Thoracic aorta (tissue), 2 donors: Measurements from ENCODE around the gene GTF2A2. TPM values are rescaled to one million over a fixed set of nuclear protein-coding genes. Genes with fewer than 3 reads are reported as not detected.
"Not testable (repeated sequence)": the region's sequence is repeated elsewhere in the genome, so short reads cannot be mapped to it uniquely, and the experiment has no call there.

Experiments used
- ATAC-seq: fragments of 150-250 bp; one replicate; pipeline ENCODE4 v1.8.0; 2017; ENCODE audit warnings: low read depth; ENCODE audit not compliant: insufficient number of reproducible peaks, low FRiP score
- DNase-seq: peaks from one replicate; pipeline ENCODE4 v3.0.0-alpha.2; 2020; ENCODE audit warnings: low spot score
- H3K27ac ChIP-seq, 2 donors: fragments of 200-600 bp; sonication (generic); 1 replicate in 1 of 2; 2 replicates in 1 of 2; pipeline ENCODE4 v1.5.1; 2016; ENCODE audit warnings: mild to moderate bottlenecking in 2 of 2, moderate library complexity in 2 of 2
- H3K27me3 ChIP-seq: fragments of 200-600 bp; sonication (generic); replicated peaks from 2 replicates; pipeline ENCODE4 v1.6.0; 2016; ENCODE audit warnings: mild to moderate bottlenecking; ENCODE audit not compliant: insufficient read depth
- H3K36me3 ChIP-seq: fragments of 200-600 bp; sonication (generic); one replicate; pipeline ENCODE4 v1.5.1; 2016
- H3K4me1 ChIP-seq, 2 donors: fragments of 200-600 bp; sonication (generic); 1 replicate in 1 of 2; 2 replicates in 1 of 2; pipeline versions ENCODE4 v1.5.1 to v1.6.0; 2016; ENCODE audit warnings: low read depth in 2 of 2, mild to moderate bottlenecking in 1 of 2; ENCODE audit not compliant: control insufficient read depth in 1 of 2
- H3K4me3 ChIP-seq: fragments of 200-600 bp; sonication (generic); 2 replicates; pipeline ENCODE4 v1.5.1; 2016; ENCODE audit warnings: mild to moderate bottlenecking
- H3K9me3 ChIP-seq: fragments of 200-600 bp; sonication (generic); 2 replicates; pipeline ENCODE4 v1.5.1; 2016
- total RNA-seq, 2 donors: library from RNA; depleted of rRNA; stranded (reverse); fragments of >200 nt; gene quantifications; one replicate each; pipeline versions ENCODE4 v1.1.0 to v1.2.3, GENCODE V29; 2016
- TF ChIP-seq, protein P1 (sequence below): fragments of 200-600 bp; sonication (generic); IDR thresholded peaks from one replicate; pipeline ENCODE4 v1.5.1; 2019; ENCODE audit warnings: antibody characterized with exemption

Gene GTF2A2, protein sequence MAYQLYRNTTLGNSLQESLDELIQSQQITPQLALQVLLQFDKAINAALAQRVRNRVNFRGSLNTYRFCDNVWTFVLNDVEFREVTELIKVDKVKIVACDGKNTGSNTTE
- total RNA-seq: 10 to 100 TPM; 23.3 to 26.7 TPM

DNA sequence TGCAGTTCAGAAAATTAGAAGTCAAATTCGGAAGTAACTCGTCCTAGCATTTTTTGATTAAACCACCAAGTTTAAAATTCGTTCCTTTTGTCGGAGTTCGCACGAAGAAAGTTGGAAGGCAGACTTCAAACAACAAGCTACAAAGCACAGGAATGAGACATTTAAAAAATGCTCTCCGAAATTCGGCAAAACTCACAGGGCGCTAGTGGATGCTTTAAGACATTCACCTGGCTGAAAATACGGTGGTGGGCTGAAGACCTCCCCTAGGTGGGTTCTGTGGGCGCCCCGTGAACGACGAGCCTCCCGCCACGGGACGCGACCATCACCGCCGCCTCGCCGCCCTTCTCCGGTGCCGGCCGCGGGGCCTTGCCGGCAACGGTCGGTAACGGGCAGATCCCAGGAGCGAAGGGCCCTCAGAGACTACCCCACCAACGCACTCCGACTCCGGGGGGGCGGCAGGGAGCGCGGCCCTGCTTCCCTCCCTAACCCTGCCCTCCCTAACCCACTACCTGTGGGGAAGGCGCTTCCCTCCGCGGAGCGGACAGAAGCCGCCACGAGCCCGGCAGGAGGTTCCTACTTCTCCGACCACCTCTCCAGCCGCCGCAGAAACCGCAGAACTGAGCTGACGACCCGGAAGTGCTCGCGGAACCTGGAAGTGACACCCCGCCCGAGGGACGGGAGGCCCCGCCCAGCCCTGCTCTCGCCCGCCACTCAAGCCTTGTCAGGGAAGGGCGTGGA is at the start of gene GTF2A2:
TSS of gene GTF2A2 (minus strand) at position 619 of the 738 bp plus-strand sequence. CDS start 5,238 bp downstream, outside the sequence.
- Histone ChIP-seq H3K27me3 (no peaks in the 10 kb centered on the region), H3K4me1 (peaks cover 10 to 16% of the 10 kb centered on the region in 2 donors), H3K27ac (peak within 1 kb of the TSS; percentile 67 to 71), H3K36me3 (peaks cover 3% of the 10 kb centered on the region), H3K9me3 (no peaks in the 10 kb centered on the region), H3K4me3 (peak within 1 kb of the TSS; percentile 96)
- ATAC-seq (peak; percentile 96), DNase-seq (peak; percentile 76)
- TF ChIP-seq, protein P1, sequence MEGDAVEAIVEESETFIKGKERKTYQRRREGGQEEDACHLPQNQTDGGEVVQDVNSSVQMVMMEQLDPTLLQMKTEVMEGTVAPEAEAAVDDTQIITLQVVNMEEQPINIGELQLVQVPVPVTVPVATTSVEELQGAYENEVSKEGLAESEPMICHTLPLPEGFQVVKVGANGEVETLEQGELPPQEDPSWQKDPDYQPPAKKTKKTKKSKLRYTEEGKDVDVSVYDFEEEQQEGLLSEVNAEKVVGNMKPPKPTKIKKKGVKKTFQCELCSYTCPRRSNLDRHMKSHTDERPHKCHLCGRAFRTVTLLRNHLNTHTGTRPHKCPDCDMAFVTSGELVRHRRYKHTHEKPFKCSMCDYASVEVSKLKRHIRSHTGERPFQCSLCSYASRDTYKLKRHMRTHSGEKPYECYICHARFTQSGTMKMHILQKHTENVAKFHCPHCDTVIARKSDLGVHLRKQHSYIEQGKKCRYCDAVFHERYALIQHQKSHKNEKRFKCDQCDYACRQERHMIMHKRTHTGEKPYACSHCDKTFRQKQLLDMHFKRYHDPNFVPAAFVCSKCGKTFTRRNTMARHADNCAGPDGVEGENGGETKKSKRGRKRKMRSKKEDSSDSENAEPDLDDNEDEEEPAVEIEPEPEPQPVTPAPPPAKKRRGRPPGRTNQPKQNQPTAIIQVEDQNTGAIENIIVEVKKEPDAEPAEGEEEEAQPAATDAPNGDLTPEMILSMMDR: no peak

DNA sequence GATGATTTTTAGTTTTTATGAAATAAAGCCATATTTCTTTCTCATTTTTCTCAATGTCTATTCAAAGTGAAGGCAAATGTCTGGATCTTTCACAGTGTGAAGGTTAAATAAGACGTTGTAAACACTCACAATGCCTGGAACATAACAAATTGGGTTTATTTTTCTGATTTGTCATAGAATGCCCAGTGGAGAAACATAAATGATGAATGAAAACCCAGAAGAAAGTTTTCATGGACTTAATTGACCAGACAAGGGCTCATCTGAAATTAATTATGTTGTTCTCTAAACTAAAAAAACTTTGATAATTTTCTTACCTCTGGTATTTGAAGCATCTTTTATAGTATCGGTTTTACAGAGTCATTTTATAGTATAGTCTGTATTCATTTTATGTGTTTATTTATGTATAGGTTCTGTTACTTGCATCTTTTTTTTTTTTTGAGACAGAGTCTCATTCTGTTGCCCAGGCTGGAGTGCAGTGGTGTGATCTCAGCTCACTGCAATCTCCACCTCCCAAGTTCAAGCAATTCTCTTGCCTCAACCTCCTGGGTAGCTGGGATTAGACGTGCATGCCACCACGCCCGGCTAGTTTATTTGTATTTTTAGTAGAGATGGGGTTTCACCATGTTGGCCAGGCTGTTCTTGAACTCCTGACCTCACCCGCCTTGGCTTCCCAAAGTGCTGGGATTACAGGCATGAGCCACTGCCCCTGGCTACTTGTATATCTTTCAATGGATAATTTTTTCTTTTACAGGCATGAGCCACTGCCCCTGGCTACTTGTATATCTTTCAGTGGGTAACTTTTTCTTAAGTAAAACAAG is 46.9 kb upstream of the GTF2A2 start:
- H3K4me1 ChIP-seq: no peaks in the 10 kb centered on the region
- H3K4me3 ChIP-seq: no peak overlapping the region
- no peaks in the 10 kb centered on the region for H3K36me3 ChIP-seq
- ATAC-seq: no peak
- H3K27ac ChIP-seq: no peak overlapping the region
- TF ChIP-seq, protein P1: no peak
- no peak for DNase-seq
- H3K27me3 ChIP-seq: no peaks in the 10 kb centered on the region
- H3K9me3 ChIP-seq: no peaks in the 10 kb centered on the region

DNA sequence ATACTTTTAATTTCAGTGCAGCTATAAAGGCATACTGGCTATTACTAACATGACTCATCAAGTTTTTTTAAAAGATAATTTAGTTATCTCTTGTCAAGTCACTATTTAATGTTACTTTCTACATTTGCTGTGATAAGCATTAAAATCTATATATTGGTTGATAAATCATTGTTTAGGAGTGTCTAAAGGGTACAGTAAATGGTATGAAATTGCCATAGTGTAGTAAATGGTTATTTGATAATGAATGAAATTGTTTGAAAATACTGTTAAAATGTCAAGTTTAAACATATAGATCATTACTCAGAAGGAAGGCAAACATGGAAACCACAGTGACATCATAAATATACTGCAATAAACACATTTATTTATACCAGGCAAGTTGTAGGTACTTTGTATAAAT is 45.0 kb upstream of the GTF2A2 start:
- no peak overlapping the region for H3K4me3 ChIP-seq
- DNase-seq (no peak), ATAC-seq (no peak)
- H3K36me3 ChIP-seq: no peaks in the 10 kb centered on the region
- no peaks in the 10 kb centered on the region for H3K27me3 ChIP-seq
- no peak overlapping the region for H3K27ac ChIP-seq
- no peaks in the 10 kb centered on the region for H3K9me3 ChIP-seq
- H3K4me1 ChIP-seq: no peaks in the 10 kb centered on the region
- TF ChIP-seq, protein P1: no peak

DNA sequence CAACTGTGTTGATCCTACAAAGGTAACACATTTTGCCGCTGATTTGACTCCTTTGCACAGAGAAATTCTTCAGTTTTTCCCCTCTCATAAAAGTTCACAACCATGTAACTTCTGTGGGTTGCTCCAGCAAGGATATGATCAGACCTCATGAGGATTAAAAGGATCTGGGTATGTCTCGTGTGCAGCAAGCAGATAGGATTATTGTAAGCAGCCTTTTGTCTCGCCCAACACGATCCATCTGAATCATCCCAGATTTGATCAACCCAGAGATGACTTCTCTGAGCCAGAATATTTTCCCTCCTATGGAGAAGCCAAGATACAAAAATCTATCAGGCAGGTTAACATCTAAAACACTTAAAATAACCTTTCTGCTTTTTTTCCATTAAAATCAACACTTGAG is 44.6 kb upstream of the GTF2A2 start:
- DNase-seq (no peak), ATAC-seq (no peak)
- Histone ChIP-seq H3K9me3 (no peaks in the 10 kb centered on the region), H3K4me1 (no peaks in the 10 kb centered on the region), H3K27me3 (no peaks in the 10 kb centered on the region), H3K27ac (no peak overlapping the region), H3K36me3 (no peaks in the 10 kb centered on the region), H3K4me3 (no peak overlapping the region)
- TF ChIP-seq, protein P1: no peak

DNA sequence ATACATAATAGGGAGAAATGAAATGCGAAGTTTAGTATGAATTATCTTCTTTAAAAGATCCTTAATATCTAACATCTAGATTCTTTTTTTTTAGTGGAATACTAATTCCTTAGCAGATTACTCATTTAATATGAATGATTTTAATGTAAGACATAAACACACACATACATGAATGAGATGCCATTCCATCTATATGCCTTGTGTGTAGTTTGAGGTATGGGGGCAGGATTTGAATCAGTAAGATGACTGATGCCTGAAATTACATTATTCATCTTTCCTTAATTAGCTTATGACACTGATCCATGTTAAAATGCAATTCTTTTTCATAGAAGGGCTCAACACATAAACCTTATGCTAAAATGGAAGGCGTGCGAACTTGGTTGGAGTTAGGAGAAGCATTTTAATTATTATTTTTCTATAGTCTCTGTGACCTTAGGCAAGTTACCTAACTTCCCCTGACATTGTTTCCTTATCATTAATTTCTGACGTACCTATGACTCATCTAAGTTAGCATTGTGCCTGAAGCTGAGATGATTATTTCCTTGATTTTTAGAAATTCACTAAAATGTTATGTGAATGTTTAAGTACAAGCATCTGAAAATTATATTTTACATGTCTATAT is 42.6 kb upstream of the GTF2A2 start:
- TF ChIP-seq, protein P1: no peak
- H3K36me3 ChIP-seq: no peaks in the 10 kb centered on the region
- ATAC-seq: no peak

DNA sequence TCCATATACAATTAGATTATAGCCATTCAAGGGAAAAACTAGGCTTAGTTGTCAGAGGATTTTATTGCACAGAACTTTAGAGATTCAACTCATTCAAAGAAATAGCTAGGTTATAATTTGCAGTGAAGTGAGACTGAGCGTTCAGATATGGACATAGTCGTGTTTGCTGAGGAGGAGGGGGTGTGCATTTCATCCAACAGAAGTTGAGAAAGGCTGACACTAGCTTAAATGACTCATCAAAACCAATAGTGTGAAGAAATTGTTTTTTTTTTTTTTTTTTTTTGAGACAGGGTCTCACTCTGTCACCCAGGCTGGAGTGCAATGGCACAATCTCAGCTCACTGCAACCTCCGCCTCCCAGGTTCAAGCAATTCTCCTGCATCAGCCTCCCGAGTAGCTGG is 40.8 kb upstream of the GTF2A2 start:
- H3K27me3 ChIP-seq, H3K36me3 ChIP-seq, H3K9me3 ChIP-seq, DNase-seq, H3K4me1 ChIP-seq, ATAC-seq, H3K4me3 ChIP-seq, H3K27ac ChIP-seq: not testable (repeated sequence)

More for the DNA sequence above, 42.6 kb upstream of the GTF2A2 start:
- no peak for DNase-seq
- Histone ChIP-seq H3K27me3 (no peaks in the 10 kb centered on the region), H3K9me3 (no peaks in the 10 kb centered on the region), H3K27ac (no peak overlapping the region), H3K4me3 (no peak overlapping the region), H3K4me1 (no peaks in the 10 kb centered on the region)
